Measurements from ENCODE around the gene OPRPN. TPM values are rescaled to one million over a fixed set of nuclear protein-coding genes. Genes with fewer than 3 reads are reported as not detected.

Gene OPRPN
- total RNA-seq, 4 donors from 2014 or later, result not detected

- no peak overlapping the region for H3K27ac ChIP-seq
- 0 to 20% methylated on average over 1 of the region's 1 CpG for WGBS, 2 donors
- no peaks in the 10 kb centered on the region for H3K4me1 ChIP-seq
- no peaks in the 10 kb centered on the region for H3K36me3 ChIP-seq
- intact Hi-C loops (cut with DNase I), result no loop called here
- TF ChIP-seq CTCF (IDR thresholded peaks at IDR 0.05) (no peak), POLR2A (IDR thresholded peaks at IDR 0.05) (no peak)
- no peak for DNase-seq
- H3K9me3 ChIP-seq, result no peaks in the 10 kb centered on the region
- no peaks in the 10 kb centered on the region for H3K27me3 ChIP-seq
- H3K4me3 ChIP-seq, result no peak overlapping the region
These were observed 55.2 kb downstream of the OPRPN start for GRCh38 chr4:70452946-70453345.

Other genes with a start within 250 kb of the OPRPN start
- gene PRR27, start 243.7 kb upstream of the OPRPN start, total RNA-seq, result not detected
- gene ODAM, start 202.2 kb upstream of the OPRPN start, total RNA-seq, result not detected
- 1 to 10 TPM in 1 of 4 donors, not detected in 3; 5.7 TPM for gene FDCSP, start 171.8 kb upstream of the OPRPN start, total RNA-seq
- gene CSN3, start 155.3 kb upstream of the OPRPN start, total RNA-seq, result not detected
- not detected for gene CABS1, start 63.0 kb upstream of the OPRPN start, total RNA-seq
- gene SMR3A, start 37.2 kb upstream of the OPRPN start, total RNA-seq, result not detected
- not detected for gene SMR3B, start 14.8 kb upstream of the OPRPN start, total RNA-seq
- gene MUC7, start 74.3 kb downstream of the OPRPN start, total RNA-seq, result not detected
- 1 to 10 TPM in 1 of 4 donors, under 1 TPM in 1, not detected in 2; 0.79 to 1.2 TPM for gene AMTN, start 120.6 kb downstream of the OPRPN start, total RNA-seq
- gene AMBN, start 194.3 kb downstream of the OPRPN start, total RNA-seq, result not detected
- not detected for gene ENAM, start 230.8 kb downstream of the OPRPN start, total RNA-seq

All from esophagus squamous epithelium (tissue), 5 donors.